ENCODE data around the gene ARSA. TPM values are rescaled to one million over a fixed set of nuclear protein-coding genes. Genes with fewer than 3 reads are reported as not detected.
"Not testable (repeated sequence)": the region's sequence is repeated elsewhere in the genome, so short reads cannot be mapped to it uniquely, and the experiment has no call there.

Gene ARSA
- total RNA-seq, 4 donors from 2014 or later = 8.8 to 17.8 (median 10.2) TPM

DNA sequence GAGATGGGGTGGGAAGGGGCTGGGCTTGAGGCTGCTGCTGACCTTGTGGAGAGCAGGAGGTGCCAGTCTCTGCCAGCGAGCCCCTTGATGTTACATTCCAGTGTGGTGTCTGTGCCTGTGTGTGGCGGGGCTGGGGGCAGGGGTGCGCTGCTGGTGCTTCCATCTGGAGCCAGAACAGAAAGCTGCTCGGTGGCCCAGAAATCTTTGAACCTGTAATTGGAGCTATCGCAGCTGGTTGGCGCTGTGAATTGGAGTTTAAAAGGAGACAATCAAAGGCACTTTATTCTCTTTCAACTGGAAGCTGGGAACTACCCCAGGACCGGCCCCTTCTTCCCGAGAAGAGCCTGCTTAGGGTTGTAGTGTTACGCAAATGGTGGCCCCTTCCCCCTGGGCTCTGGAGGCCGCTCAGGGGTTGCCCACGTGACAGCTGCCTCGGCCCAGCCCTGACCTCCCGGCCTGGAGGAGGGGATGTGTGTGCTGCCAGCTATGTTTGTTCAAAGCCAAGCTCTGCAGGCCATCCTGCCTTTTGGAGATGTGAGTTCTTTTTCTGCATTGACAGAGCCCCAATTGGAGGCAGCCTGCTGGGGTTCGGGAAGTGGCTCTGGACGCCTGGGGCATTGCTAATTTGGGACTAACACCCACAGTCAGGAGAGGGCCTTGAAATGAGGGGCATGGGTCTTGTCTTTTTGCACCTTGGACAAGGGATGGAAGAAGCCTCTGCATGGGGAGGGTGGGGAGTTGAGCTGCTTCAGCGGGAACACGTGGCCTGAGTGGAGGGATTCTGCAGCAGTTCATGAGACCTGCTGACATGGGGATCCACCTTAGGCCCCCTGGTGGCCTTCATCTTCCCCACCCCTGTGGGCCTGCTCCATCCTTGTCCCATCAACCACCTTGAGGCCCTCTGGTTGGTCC lies 14.0 kb upstream of the ARSA start:
- TF ChIP-seq CTCF (IDR thresholded peaks at IDR 0.05 in 4 of 5, conservative IDR thresholded peaks at IDR 0.05 in 1 of 5) (peak in 2 of 5 experiments; percentile 17 to 36), POLR2A (IDR thresholded peaks at IDR 0.05) (no peak)
- Histone ChIP-seq H3K9me3 (no peaks in the 10 kb centered on the region), H3K4me3 (no peak overlapping the region), H3K27me3 (peaks cover 11 to 24% (median 22%) of the 10 kb centered on the region in 3 donors), H3K4me1 (peaks cover 4 to 13% of the 10 kb centered on the region in 2 donors), H3K27ac (peak overlapping the region; percentile 31 to 69 (median 68)), H3K36me3 (no peaks in the 10 kb centered on the region)
- no peak for DNase-seq
- in situ Hi-C loops (cut with MboI; ENCODE audit: low sequenced_read_pairs in 4 of 4) = no loop called here
- peak in 1 of 2 donors; percentile 44 for ATAC-seq
- intact Hi-C loops (cut with DNase I; ENCODE audit: low total_unique reads) = no loop called here

DNA sequence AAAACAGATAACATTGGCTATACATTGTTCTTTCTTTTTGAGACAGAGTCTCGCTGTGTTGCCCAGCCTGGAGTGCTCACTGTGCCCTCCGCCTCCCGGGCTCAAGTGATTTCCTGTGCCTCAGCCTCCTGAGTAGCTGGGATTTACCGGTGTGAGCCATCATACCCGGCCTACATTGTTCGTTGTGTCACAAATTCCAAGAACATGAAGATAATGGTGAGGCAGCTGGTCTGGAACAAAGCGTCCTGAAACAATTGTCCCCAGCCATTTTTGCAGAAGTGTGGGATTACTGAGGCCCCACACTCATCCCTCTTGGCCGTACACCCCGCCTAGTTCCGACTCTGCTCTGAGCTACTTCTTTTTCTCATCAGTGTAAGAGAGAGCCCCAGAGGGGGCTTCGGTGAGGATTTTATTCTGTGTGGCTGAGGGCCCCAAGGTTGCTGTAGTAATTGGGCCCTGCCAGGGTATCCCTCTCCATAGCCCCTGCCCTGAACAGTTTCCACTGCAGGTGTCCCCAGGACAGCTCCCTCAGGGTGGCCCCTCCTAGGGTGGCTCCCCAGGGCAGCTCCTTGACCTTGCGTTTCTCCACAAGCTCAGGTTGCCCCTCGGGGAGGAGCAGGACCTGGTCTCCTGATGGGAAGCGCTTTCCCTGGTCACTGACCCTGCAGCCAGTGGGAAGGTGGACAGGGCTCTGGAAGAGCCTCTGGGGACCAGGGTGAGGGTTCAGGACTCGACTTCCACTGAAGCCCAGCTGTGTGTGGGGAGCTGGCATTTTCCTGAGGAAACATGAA lies 13.1 kb upstream of the ARSA start:
- intact Hi-C loops (cut with DNase I; ENCODE audit: low total_unique reads) = no loop called here
- Histone ChIP-seq H3K36me3 (no peaks in the 10 kb centered on the region), H3K27me3 (peaks cover 11 to 24% (median 22%) of the 10 kb centered on the region in 3 donors), H3K27ac (peak overlapping the region; percentile 31 to 69 (median 68)), H3K9me3 (no peaks in the 10 kb centered on the region), H3K4me3 (no peak overlapping the region), H3K4me1 (peaks cover 4 to 13% of the 10 kb centered on the region in 2 donors)
- DNase-seq (no peak), ATAC-seq (peak; percentile 41 to 65)
- in situ Hi-C loops (cut with MboI; ENCODE audit: low sequenced_read_pairs in 4 of 4) = no loop called here
- no peak for TF ChIP-seq CTCF (IDR thresholded peaks at IDR 0.05 in 4 of 5, conservative IDR thresholded peaks at IDR 0.05 in 1 of 5)
- TF ChIP-seq POLR2A (IDR thresholded peaks at IDR 0.05) = no peak

GRCh38 chr22:50640296-50640695 lies 12.3 kb upstream of the ARSA start:
- H3K4me3 ChIP-seq; ATAC-seq; H3K36me3 ChIP-seq; DNase-seq; intact Hi-C loops (cut with DNase I; ENCODE audit: low total_unique reads); in situ Hi-C loops (cut with MboI; ENCODE audit: low sequenced_read_pairs in 4 of 4); H3K9me3 ChIP-seq: not testable (repeated sequence)
- Histone ChIP-seq H3K27ac (peak overlapping the region in 3 of 4 donors; percentile 66 to 69 (median 69)), H3K4me1 (peaks cover 4 to 13% of the 10 kb centered on the region in 2 donors), H3K27me3 (peaks cover 8 to 24% (median 20%) of the 10 kb centered on the region in 3 donors)

- in situ Hi-C loops (cut with MboI; ENCODE audit: low sequenced_read_pairs in 4 of 4) (no loop called here), intact Hi-C loops (cut with DNase I; ENCODE audit: low total_unique reads) (no loop called here)
- TF ChIP-seq POLR2A (IDR thresholded peaks at IDR 0.05) (no peak), CTCF (IDR thresholded peaks at IDR 0.05 in 4 of 5, conservative IDR thresholded peaks at IDR 0.05 in 1 of 5) (no peak)
- DNase-seq = no peak
- H3K4me3 ChIP-seq = no peak overlapping the region
- no peak for ATAC-seq
- no peaks in the 10 kb centered on the region for H3K36me3 ChIP-seq
- no peak overlapping the region for H3K27ac ChIP-seq
- no peaks in the 10 kb centered on the region for H3K9me3 ChIP-seq
- H3K27me3 ChIP-seq = no peaks in the 10 kb centered on the region
- H3K4me1 ChIP-seq = no peaks in the 10 kb centered on the region
These were observed 7.6 kb upstream of the ARSA start for GRCh38 chr22:50635591-50635990.

DNA sequence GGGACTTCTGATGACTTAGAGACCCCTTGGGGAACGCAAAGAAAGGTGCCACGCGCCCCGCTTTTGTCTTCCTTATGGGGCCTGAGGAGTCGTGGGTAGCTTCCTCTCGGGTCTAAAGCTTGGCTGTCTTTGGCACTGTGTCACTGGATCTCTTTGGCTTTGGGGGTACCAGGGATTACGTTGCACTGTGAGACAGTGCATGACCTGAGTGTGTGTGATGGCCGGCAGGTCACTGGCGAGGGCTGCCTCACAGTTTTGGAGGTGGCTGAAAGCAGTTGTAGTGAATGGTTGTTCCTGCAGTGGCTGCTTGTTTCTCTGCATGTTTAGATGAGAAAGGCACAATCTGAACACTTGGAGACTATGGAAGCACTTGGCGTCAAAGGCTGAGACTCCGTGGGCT lies 5.8 kb upstream of the ARSA start:
- peaks cover 1 to 3% of the 10 kb centered on the region in 2 donors for H3K4me1 ChIP-seq
- no peaks in the 10 kb centered on the region for H3K36me3 ChIP-seq
- no peak overlapping the region for H3K27ac ChIP-seq
- H3K4me3 ChIP-seq = no peak overlapping the region
- H3K27me3 ChIP-seq = no peaks in the 10 kb centered on the region
- ATAC-seq (no peak), DNase-seq (no peak)
- intact Hi-C loops (cut with DNase I; ENCODE audit: low total_unique reads) = no loop called here
- no peaks in the 10 kb centered on the region for H3K9me3 ChIP-seq
- in situ Hi-C loops (cut with MboI; ENCODE audit: low sequenced_read_pairs in 4 of 4) = no loop called here
- TF ChIP-seq CTCF (IDR thresholded peaks at IDR 0.05 in 4 of 5, conservative IDR thresholded peaks at IDR 0.05 in 1 of 5) (no peak), POLR2A (IDR thresholded peaks at IDR 0.05) (no peak)
